HK-2 (cell line): ENCODE measurements around the gene ST8SIA6.
A peak's percentile ranks its signal among the peaks of the same experiment; 100 is the strongest.
"Not testable (repeated sequence)": the region's sequence is repeated elsewhere in the genome, so short reads cannot be mapped to it uniquely, and the experiment has no call there.

Experiments used
- DNase-seq: peaks from one replicate; pipeline ENCODE4 v3.0.0-alpha.2; 2018; ENCODE audit not compliant: unreplicated experiment

The ST8SIA6 gene

DNA sequence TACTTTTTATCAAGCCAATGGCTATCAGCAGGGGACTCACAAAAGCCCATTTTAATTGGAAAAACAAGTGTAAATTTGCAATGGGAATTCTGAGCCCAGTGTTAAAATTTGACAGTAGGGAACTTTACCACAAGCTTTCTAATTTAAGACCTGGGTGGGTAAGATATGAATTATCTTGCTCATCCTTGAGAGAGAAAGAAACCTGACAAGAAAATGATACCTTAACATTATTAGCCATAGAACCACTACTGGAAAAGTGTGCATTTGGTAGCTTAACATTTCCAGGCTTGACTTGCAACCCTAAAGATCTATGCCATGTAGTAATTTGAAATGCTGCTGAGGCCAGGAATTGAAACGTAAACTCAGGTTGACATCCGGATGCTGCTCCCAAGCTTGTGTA is 2.7 kb upstream of the ST8SIA6 start:
- DNase-seq: no peak

DNA sequence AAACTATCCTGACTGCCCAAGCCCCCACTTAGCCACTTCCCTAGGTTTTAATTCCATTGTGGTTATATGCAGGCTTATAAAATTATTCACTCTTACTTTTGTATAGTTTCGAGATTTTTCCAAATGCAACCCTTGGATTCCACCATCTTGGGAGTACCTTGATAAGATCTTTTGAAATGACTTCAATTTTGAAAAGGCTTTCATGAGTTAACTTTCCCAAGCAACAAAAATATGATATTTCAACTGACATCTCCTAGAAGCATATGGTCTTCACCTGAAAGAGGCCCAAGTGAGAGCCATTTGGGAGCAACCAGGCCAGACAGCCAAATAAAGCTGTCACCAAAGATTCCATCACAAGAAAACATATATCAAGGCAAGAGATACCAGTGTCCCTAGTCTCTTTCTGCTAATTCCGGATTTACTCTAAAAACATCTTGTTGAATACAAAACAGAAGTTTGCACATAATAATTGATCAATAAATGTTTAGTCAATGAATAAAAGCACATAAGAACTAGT is 1.7 kb upstream of the ST8SIA6 start:
- DNase-seq: no peak

DNA sequence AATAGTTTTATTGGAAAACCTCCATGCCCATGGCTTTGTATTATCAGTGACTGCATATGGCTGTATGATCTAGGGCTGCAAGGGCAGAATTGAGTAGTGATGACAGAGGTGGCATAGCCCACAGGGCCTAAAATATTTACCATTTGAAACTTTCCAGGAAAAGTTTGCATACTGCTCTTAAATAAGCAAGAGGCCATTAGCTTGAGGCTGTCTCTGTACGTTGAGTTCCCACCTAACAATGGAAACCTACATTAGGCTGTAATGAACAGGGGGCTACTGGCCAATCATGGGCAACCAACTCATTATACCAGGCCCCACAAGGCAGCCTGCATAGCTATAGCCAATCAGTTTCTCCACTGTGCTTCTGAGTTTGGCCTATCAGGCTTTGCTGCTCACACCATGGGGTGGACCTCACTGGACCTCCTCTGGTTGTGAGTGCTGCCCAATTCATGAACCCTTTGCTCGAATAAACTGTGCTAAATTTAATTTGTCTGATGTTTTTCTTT is 673 bp upstream of the ST8SIA6 start:
- DNase-seq: no peak

DNA sequence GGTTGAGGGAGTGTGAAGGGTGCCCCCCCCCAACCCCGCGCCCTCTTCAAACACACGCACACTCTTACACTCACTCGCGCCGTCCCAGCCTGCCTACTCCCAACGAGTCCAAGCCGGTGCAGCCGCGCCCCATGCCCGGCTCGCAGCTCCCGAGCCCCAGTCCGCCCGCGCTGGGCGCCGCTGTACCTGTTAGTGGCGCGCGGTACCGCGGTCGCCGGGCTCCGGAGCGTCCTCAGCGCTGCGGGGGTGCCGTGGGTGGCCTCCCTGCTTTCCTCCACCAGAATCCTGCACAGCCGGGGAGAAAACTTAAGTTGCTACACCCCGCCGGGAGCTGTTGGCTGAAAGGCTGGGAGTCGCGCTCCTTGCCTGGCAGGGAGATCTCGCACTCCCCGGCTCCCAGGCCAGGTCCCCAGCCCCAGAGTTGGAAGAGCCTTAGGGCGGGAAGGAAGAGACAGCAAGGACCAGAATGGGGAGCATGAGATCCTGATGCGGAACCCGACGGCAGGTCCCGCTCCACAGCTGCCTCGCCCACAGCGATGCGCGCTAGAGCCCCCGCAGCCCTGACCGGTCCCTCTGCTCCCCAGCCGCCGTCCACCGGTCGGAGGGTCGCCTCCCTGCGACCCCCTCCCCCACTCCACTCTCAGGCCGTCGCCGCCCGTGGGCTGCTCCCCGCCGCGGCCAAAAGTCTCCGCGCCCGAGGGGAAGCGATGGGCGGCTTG is 863 bp downstream of the ST8SIA6 start:
- DNase-seq: no peak

DNA sequence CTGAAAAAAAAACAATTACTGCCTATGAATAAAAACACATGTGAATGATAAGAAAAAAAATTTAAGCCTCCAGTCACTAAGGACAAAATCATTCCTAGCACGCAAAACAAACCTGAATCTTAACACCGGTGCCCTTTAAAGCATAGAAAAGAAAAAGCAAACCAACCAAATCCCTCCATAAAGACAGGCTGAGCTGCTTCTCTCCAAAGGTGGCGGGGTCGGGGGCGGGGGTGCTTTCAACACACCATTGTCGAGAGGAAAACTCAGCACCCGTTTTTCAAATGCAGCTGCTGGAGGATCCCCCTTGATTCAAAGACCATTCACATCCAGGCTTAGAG is 1.4 kb downstream of the ST8SIA6 start:
- no peak for DNase-seq

DNA sequence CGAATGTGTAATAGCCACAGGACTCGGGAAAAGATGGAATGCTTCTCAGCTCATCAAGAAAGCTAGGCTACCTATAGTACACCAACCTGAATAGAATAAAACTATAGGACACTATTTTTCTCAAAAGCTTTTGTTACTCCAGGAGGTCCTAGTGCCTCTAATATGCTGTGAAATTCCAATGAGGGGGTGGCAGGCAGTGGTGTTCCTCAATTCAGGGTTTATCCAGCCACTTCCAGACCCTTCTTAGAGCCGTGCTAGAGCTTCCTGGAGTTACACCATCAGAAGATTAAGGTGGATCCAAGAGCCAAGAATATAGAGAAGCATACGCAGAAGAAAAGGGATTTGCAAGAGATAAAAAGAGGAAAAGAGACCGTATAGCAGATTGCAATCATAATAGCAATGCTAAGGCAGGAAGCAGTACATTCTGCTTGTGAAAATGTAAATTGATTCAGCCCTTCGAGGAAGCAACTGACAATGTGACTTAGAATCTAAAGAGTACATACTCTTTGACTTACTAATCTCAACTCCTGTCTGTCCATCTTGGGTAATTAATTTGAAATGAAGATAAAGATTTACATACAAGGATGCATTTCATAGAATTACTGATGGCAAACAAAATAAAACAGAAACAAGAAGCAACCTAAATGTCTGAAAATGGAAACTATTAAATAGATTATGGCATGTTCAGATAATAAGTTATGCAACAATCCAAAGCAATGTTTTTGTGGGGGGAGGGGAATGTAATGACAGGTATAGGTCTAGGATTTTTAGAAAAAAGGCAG is 2.1 kb downstream of the ST8SIA6 start:
- no peak for DNase-seq

DNA sequence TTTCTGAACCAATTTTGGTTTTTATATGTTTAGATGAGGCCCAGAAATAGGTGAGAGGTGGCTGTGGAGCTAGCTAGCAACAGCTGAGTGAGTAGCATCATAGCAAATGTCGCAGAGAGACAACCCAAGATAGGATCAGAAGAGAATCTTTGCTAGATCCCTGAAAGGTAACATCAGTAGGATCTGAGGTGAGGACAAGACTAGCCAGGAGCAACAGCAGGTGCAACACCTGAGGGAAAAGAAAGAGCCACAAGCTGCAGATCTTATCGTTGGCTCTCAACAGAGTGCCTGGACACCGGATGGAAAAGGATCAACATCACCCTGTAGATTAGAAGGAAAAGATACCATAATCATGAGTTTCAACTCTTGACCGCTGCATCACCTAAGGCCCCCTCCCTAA is 4.4 kb downstream of the ST8SIA6 start:
- DNase-seq: no peak

DNA sequence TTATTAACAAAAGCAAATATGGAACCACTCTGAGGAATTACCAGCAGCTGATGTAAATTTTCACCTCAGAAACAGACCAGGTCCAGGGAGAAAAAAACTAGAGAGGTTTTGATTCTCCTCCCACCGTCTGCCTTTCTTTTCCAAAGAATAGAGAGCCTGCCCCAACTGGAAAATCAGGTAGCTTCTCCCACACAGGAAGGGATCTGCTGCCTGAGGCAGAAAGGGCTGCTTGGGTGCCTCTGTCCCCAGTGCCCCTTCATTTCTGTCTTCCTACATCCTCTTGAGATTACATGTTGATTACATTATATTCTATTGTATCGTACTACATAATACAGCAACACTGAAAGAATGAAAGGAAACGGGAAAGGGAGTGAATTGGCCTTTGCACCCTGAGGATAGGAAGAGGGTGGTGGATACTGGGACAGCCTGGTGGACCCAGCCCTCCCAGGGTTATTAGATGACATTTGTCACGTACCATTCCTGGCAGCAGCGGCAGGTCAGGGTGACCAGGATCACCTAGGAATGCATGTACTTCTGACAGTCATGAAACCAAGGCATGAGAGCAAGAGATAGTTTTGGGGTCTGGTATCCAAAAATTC is 8.9 kb downstream of the ST8SIA6 start:
- no peak for DNase-seq

DNA sequence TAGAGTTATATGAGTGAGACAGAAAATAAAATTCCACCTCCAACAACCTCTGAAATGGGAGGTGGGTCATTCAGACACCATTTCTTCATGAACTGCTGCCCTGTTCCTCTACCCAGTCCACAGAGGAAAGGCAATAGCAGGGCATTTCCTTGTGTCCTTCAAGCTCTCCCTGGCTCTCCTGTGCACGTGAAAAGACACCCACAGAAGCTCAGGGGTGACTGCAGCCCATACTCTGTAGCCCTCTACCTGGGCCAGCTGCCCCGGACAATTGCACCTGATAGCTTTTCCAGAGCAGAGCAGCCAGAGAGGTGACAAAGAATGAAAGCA is 10.0 kb downstream of the ST8SIA6 start:
- no peak for DNase-seq

DNA sequence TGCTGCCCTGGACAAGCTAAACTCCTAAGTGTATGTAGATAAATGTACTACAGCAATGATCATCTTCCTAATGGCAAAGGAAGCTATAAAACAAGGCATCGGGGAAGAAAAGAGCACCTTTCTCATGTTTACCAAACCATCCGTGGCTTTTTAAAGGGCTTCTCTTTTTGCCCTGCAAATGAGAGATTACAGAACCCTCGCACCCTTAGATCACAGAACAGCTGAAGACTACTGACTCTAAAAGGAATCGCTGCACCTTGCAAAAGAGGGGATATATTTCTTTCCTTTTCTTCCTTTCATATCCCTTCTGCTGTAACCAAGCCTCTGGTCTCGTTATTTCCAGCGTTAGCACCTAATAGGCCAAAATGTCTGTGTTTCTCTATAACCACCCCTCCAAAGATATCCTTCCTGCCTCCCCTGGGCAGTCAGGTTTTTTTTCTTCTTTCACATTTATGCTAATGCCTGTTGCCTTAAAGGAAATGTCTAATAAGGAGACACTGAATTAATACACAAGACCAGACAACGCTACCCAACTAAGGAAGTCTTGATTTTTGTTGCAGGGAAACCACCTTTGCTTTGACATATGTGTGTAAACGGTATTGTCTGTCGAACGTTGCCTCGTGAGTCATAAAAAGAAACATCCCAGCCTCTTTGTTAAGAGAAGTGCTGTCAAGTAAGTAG is 10.5 kb downstream of the ST8SIA6 start:
- DNase-seq: no peak

DNA sequence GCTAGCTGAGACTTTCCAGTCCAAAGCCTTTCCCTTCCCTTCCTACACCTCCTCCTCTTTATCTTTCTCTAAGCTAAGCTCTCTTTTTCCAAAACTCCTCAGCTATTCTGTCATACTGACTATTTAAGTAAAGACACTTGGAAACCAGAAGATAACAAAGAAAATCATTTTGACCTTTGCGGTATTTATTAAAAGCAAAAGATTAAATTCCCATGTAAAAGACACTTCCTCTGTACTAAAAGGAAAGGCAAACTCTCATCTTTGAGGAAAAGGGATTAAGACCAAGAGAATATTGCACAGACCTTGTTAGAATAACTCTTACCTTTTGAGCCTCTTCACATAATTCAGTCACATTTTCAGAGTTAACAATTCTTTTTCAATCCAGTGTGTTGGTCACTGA is 15.8 kb downstream of the ST8SIA6 start:
- DNase-seq: no peak

DNA sequence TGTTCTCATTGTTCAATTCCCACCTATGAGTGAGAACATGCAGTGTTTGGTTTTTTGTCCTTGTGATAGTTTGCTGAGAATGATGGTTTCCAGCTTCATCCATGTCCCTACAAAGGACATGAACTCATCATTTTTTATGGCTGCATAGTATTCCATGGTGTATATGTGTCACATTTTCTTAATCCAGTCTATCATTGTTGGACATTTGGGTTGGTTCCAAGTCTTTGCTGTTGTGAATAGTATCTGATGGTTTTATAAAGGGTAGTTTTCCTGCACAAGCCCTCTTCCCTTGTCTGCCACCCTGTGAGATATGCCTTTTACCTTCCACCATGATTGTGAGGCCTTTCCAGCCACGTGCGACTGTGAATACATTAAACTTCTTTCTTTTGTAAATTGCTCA is 17.8 kb downstream of the ST8SIA6 start:
- DNase-seq: not testable (repeated sequence)

DNA sequence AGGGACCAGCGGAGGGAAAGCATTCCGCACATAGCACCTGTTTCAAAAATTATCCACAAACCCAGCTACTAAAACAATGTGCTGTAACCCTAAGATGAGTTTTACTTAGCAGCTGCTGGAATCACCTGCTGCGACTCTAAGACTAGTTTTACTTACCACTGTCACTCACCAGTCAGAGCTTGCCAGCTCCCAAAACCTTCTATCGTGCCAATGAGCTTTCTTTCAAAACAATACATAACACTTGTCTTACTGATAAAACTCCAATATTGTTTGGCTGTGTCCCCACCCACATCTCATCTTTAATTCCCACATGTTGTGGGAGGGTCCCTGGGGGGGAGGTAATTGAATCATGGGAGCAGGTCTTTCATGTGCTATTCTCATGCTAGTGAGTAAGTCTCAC is 18.4 kb downstream of the ST8SIA6 start:
- no peak for DNase-seq

DNA sequence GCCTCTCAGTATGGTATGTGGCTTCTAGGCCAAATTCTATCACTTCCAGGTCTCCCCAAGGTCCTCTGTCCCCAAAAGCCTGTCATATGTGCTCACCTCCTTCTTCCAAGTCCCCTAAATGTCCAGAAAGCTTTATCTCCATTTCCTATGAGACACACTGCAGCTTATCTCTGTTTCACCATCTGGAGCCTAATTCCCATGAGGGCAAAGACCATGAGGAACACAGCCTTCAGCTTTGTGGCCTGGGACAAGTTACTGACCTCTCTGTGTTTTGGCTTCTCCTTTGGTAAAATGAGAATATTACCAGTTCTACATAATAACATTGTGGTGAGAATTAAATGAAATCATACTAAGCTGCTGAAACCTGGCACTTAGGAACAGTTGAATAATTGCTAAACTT is 19.2 kb downstream of the ST8SIA6 start:
- no peak for DNase-seq

DNA sequence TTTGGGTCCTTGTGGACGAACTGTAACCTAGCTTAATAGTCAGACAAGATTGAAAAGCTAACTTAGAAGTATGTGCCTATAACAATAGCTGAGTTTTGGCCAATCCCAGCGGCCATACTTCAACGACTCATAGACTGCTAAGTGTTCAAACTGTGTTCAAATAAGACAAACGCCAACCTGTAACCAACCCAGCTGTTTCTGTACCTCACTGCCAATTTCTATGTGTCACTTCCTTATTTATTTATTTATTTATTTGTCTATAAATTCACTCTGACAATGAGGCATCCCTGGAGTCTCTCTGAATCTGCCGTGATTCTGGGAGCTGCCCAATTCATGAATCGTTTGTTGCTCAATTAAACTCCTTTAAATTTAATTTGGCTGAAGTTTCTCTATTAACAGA is 21.7 kb downstream of the ST8SIA6 start:
- no peak for DNase-seq

DNA sequence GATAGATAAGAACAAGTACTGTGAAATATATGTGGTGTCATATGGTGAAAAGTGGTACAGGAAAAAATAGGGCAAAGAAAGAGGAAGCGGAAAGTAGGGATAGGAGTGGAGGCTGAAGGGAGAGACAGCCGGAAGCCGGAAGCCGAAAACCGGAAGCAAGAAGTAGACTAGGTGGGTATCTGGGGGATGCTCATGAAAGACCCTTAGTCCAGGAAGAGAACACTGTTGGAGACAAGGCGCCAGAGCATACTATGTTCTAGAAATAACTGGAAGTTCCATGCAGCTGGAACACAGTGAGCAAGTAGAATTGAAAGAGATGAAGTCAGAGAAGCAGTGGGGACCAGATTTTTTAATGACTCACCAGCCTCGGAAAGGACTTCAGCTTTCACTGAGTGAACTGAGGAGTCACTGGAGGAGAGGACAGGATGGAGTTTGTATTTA is 22.5 kb downstream of the ST8SIA6 start:
- DNase-seq: no peak

DNA sequence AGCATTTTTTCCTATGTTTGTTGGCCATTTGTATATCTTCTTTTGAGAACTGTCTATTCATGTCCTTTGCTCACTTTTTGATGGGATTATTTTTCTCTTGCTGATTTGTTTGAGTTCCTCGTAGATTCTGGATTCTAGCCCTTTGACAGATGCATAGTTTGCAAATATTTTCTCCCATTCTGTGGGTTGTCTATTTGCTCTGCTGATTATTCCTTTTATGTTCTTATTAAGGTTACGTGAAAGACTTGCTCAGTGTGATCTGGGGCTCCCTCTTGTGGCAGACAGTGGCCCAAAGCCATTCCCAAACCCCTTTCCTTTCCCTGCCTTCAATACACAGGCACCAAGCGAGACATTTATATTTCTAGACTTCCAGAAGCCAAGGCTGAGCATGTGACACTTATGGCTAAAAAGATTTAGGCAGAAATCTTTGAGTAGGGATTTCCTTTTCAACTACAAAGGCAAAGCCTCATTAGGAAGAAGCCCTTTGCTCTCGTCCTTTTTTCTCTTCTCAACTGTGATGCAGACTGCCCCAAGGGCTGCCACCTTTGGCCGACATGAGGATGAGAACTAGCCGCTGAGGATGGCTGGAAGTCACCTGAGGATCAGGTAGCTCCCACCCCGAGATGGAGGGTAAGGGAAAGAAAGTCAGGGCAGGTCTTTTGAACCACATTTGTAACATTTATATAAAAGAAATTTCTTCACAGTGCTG is 23.6 kb downstream of the ST8SIA6 start:
- DNase-seq: peak; percentile 32

DNA sequence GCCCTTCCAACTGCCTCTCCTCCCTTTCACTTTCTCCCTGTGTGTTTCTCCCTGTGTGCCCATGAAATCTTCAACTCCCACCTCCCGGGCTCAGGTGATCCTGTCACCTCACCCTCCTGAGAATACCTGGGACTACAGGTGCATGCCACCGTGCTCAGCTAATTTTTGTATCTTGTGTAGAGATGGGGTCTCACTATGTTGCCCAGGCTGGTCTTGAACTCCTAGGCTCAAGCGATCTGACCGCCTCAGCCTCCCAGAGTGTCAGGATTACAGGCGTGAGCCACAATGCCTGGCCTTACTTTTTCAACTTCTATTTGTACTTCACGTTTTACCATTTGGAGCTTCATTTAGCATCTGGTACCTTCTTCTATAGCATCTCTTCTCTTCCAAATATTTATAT is 24.9 kb downstream of the ST8SIA6 start:
- DNase-seq: no peak

DNA sequence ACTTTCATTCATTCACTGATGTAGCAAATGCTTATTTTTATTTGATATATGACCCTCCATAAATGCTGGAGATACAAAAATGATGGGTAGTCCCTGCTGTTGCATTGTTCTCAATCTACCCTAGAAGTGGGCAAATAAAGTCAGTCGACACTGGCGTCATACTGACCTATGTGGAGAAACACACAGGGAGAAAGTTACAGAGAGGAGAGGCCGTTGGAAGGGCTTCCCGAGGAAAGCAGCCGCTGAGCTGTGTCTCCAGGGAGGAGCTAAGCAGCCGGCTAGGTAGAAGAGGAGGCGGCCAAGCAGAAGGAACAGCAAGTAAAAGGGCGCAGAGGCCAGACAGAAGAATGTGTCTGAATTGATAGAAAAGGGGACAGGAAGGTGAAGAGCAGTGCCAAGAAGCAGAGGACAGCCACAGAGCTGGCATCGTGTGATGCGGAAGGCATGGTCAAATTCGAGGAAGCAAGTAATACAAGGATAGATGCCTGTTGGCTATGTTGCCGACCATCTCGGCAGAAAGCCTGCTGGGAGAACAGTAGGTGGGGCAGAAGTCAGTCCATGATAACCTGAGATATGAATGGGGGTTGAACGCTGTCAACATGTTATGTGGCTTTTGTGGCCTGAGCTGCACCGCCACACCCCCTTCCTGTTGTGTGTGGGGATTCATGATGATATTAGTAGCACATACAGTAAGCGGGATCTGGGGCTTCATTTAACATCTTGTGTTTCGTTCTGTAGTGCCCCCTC is 25.9 kb downstream of the ST8SIA6 start:
- no peak for DNase-seq

DNA sequence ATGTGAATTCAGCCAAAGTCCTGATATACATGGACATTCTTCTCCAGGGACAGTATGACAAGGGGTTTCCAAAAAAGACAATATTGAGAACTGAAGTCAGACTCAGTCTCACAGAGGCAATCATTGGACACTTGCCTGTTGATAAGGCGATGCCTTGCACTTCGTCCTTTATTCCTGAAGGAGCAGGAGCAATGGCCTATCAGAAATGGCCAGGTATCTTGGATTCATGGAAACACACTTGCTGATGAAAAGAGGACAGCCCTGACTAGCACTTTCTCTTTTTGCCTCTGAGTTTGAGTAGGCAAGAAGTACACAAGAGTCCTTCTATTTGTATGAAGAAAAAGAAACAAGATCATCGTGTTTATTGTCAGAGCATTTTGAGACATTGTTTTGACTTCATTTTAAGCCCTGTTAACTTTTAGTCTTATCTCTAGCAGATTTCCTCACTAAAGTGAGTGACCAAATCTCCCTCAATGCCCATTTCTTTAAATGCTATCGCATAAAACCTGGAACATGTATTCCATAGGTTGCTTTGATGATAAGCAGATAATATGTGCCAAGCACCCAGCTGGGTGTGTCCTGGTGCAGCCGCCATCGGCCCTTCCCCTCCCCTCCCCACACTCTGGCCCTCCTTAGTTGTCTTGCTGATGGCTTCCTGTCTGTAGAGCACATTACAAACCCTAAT is 26.6 kb downstream of the ST8SIA6 start:
- no peak for DNase-seq
